NCI-H187 (cell line): ENCODE measurements around the gene CNOT9.
"Not testable (repeated sequence)": the region's sequence is repeated elsewhere in the genome, so short reads cannot be mapped to it uniquely, and the experiment has no call there.

Experiments
- DNase-seq, 2 experiments: peaks; one replicate each; lab custom pipeline; 2025; lab: John Stamatoyannopoulos, UW

CNOT9 gene

GRCh38 chr2:218568190-218569037 is at the start of gene CNOT9, which contains the start of gene USP37:
Gene CNOT9 (plus strand): TSS chr2:218568839. CDS start chr2:218568955, 116 bp downstream.
Gene USP37 (minus strand): TSS chr2:218568351. CDS start chr2:218558653, 9,698 bp downstream.
- peak; percentile 90 to 93 for DNase-seq

GRCh38 chr2:218518876-218519275 is 49.8 kb upstream of the CNOT9 start:
- no peak for DNase-seq

GRCh38 chr2:218523651-218524050 is 45.0 kb upstream of the CNOT9 start:
- no peak for DNase-seq

- not testable (repeated sequence) for DNase-seq
Observed at GRCh38 chr2:218528409-218528808, 40.2 kb upstream of the CNOT9 start.

- DNase-seq, result no peak
Observed at GRCh38 chr2:218529990-218530389, 38.6 kb upstream of the CNOT9 start.

GRCh38 chr2:218536804-218537494 is 31.7 kb upstream of the CNOT9 start:
- DNase-seq, result no peak

- DNase-seq, result no peak
Observed at GRCh38 chr2:218540015-218540414, 28.6 kb upstream of the CNOT9 start.

- no peak for DNase-seq
Observed at GRCh38 chr2:218546012-218546411, 22.6 kb upstream of the CNOT9 start.

GRCh38 chr2:218547511-218547910 is 21.1 kb upstream of the CNOT9 start:
- DNase-seq, result no peak

- no peak for DNase-seq
Observed at GRCh38 chr2:218547978-218548377, 20.7 kb upstream of the CNOT9 start.

- DNase-seq, result not testable (repeated sequence)
Observed at GRCh38 chr2:218554225-218554624, 14.4 kb upstream of the CNOT9 start.

- no peak for DNase-seq
Observed at GRCh38 chr2:218555527-218555926, 13.1 kb upstream of the CNOT9 start.

GRCh38 chr2:218557941-218558340 is 10.7 kb upstream of the CNOT9 start:
- no peak for DNase-seq

- no peak for DNase-seq
Observed at GRCh38 chr2:218558986-218559385, 9.7 kb upstream of the CNOT9 start.

- no peak for DNase-seq
Observed at GRCh38 chr2:218564056-218564455, 4.6 kb upstream of the CNOT9 start.

GRCh38 chr2:218566296-218566695 is 2.3 kb upstream of the CNOT9 start:
- no peak for DNase-seq

- DNase-seq, result peak in 1 of 2 experiments; percentile 56
Observed at GRCh38 chr2:218567797-218568189, 846 bp upstream of the CNOT9 start.

GRCh38 chr2:218569038-218569431 is 396 bp downstream of the CNOT9 start:
- DNase-seq, result no peak

- no peak for DNase-seq
Observed at GRCh38 chr2:218569661-218570500, 1.2 kb downstream of the CNOT9 start.

GRCh38 chr2:218570850-218571249 is 2.2 kb downstream of the CNOT9 start:
- no peak for DNase-seq

- no peak for DNase-seq
Observed at GRCh38 chr2:218576854-218577253, 8.2 kb downstream of the CNOT9 start.
